Esophagus muscularis mucosa (tissue), 4 donors: Measurements from ENCODE around the gene RAMACL.

ENCODE experiments used
- EP300 ChIP-seq: sonication (generic); formaldehyde crosslinking; IDR thresholded peaks from one replicate; pipeline ENCODE4 v1.6.1; 2017; ENCODE audit warnings: antibody characterized with exemption
- POLR2A ChIP-seq: fragments of 450-650 bp; IDR thresholded peaks from one replicate; pipeline ENCODE4 v1.6.1; 2017; ENCODE audit warnings: antibody characterized with exemption, moderate library complexity, mild to moderate bottlenecking, low read depth
- POLR2AphosphoS5 ChIP-seq, 2 donors: sonication (generic); formaldehyde crosslinking; IDR thresholded peaks; one replicate each; pipeline ENCODE4 v1.6.1; 2017; ENCODE audit warnings: antibody characterized with exemption in 2 of 2
- TF ChIP-seq, protein P1 (sequence below), 3 experiments: fragments of 200-600 bp in 2 of 3; fragments of 450-650 bp in 1 of 3; sonication (generic) in 2 of 3; IDR thresholded peaks; one replicate each; pipeline ENCODE4 v1.5.1; 2017 to 2019; ENCODE audit warnings: antibody characterized with exemption in 3 of 3, mild to moderate bottlenecking in 2 of 3, moderate library complexity in 1 of 3

DNA sequence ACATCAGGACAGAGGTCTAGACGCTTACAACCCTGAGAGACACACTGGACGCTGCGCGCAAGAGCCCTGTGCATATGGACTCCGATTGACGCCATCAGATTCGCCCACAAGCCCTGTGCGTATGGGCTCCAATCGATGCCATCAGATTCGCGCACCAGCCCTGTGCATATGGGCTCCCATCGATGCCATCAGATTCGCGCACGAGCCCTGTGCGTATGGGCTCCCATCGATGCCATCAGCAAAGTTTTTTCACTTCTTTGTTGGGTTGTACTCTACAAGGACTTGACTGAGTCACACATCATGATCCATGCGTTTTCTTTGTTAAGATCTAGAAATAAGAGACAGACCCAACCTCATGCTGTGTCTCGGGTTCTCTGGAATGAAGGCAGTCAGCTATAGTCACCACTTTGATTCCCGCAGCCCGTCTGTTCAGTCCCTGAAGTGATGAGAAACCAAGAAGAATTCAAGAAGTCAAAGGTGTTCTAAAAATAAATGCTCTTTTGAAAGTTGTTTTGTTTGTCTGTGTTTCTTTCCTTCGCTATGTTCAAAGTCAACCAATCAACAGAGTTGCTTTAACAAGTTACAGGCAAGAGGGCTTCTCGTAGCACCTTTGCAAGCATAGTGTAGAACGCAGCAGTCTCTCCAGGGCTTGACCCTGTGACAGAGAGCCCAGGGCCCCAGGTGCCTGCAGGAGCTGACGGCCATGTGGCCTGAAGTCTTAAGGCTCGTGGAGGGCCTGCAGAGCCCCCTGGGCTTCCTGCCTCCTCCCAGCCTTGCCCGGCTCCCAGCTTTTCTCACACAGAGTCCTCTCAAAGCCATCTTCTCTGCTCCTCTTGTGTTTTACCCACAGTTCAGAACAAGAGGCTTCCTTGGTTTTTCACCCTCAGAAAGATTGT, 32.6 kb upstream of the RAMACL start:
- TF ChIP-seq, protein P1, sequence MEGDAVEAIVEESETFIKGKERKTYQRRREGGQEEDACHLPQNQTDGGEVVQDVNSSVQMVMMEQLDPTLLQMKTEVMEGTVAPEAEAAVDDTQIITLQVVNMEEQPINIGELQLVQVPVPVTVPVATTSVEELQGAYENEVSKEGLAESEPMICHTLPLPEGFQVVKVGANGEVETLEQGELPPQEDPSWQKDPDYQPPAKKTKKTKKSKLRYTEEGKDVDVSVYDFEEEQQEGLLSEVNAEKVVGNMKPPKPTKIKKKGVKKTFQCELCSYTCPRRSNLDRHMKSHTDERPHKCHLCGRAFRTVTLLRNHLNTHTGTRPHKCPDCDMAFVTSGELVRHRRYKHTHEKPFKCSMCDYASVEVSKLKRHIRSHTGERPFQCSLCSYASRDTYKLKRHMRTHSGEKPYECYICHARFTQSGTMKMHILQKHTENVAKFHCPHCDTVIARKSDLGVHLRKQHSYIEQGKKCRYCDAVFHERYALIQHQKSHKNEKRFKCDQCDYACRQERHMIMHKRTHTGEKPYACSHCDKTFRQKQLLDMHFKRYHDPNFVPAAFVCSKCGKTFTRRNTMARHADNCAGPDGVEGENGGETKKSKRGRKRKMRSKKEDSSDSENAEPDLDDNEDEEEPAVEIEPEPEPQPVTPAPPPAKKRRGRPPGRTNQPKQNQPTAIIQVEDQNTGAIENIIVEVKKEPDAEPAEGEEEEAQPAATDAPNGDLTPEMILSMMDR (IDR thresholded peaks at IDR 0.05) = no peak
- TF ChIP-seq POLR2AphosphoS5 (IDR thresholded peaks at IDR 0.05) (no peak), EP300 (no peak), POLR2A (no peak)
